T-helper 17 cell (primary cell): Measurements from ENCODE around the gene UTP11. TPM values are rescaled to one million over a fixed set of nuclear protein-coding genes. Genes with fewer than 3 reads are reported as not detected.

ENCODE experiments used
- ATAC-seq: fragments of 150-1000 bp; cut with Tn5 transposase; 2 replicates; pipeline ENCODE4 v1.10.0; 2021; ENCODE audit warnings: mild to moderate bottlenecking, moderate library complexity
- DNase-seq, 3 donors: peaks; one replicate each; pipeline versions ENCODE4 v3.0.0 to v3.0.0-alpha.2; 2020 to 2021
- H3K9me3 ChIP-seq: one replicate; pipeline ENCODE4 v1.7.0; 2013; ENCODE audit warnings: low read length, mild to moderate bottlenecking; ENCODE audit not compliant: control insufficient read depth, poor library complexity, severe bottlenecking
- H3K27ac Mint-ChIP-seq: one replicate; pipeline ENCODE4 v1.8.0; 2022; ENCODE audit warnings: mild to moderate bottlenecking, moderate library complexity, mixed read lengths
- H3K27me3 Mint-ChIP-seq: one replicate; pipeline ENCODE4 v1.8.0; 2022; ENCODE audit warnings: mixed read lengths
- H3K36me3 Mint-ChIP-seq: one replicate; pipeline ENCODE4 v1.8.0; 2022; ENCODE audit warnings: low read depth, mixed read lengths
- H3K4me1 Mint-ChIP-seq: one replicate; pipeline ENCODE4 v1.8.0; 2022; ENCODE audit warnings: mild to moderate bottlenecking, mixed read lengths
- H3K4me3 Mint-ChIP-seq: one replicate; pipeline ENCODE4 v1.8.0; 2022; ENCODE audit warnings: mild to moderate bottlenecking, moderate library complexity, mixed read lengths
- total RNA-seq, 4 donors: library from RNA in 2 of 4; stranded (reverse) in 2 of 4; gene quantifications; one replicate each; pipeline ENCODE4 v1.2.3 and lab custom pipeline; 2022 to 2026

UTP11 gene
- total RNA-seq, 2 donors from 2014 or later = 8.7 to 12.3 TPM

- peaks cover 17% of the 10 kb centered on the region for H3K4me1 Mint-ChIP-seq
- ATAC-seq (no peak), DNase-seq (no peak)
- H3K9me3 ChIP-seq = no peaks in the 10 kb centered on the region
- H3K27ac Mint-ChIP-seq = peak overlapping the region; percentile 34
- peak overlapping the region; percentile 31 for H3K4me3 Mint-ChIP-seq
- peaks cover 4% of the 10 kb centered on the region for H3K36me3 Mint-ChIP-seq
- H3K27me3 Mint-ChIP-seq = peaks cover 4% of the 10 kb centered on the region
Measured at GRCh38 chr1:37997256-37998088, 15.1 kb upstream of the UTP11 start.

DNA sequence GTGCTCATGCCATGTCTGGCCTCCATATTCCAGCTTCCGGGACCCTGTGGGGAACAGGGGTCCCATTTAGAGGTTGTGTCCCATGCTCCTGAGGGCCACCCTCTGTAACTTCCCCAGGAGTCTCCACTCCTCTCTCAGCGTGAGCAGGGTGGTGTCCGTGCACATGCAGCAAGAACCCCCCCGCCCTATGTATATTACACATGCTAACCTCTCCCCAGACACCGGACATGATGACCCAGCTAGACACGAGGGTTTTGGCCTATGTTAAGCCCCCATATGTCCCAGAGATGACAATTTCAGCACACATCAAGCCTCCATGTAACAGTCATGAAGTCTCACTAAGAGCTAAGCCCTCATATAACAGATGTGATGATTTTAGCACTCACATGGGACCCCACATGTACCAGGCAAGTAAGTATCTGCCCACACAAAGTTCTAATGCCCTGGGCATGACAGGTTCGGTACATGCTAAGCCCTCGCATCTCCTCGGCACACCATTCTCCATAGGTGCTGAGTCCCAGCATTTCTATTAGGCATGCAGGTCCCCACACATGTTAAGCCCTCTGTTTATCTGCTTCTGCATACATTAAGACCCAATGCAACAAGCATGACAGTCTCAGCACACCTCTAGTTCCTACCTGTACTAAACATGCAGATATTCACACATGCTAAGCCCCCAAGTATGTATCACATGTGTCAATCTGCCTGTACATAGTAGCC lies 14.3 kb upstream of the UTP11 start:
- Mint-ChIP-seq H3K27me3 (peaks cover 4% of the 10 kb centered on the region), H3K4me3 (no peak overlapping the region), H3K4me1 (peaks cover 17% of the 10 kb centered on the region), H3K36me3 (peaks cover 4% of the 10 kb centered on the region), H3K27ac (peak overlapping the region; percentile 2)
- ATAC-seq = no peak
- H3K9me3 ChIP-seq = no peaks in the 10 kb centered on the region
- DNase-seq = no peak

DNA sequence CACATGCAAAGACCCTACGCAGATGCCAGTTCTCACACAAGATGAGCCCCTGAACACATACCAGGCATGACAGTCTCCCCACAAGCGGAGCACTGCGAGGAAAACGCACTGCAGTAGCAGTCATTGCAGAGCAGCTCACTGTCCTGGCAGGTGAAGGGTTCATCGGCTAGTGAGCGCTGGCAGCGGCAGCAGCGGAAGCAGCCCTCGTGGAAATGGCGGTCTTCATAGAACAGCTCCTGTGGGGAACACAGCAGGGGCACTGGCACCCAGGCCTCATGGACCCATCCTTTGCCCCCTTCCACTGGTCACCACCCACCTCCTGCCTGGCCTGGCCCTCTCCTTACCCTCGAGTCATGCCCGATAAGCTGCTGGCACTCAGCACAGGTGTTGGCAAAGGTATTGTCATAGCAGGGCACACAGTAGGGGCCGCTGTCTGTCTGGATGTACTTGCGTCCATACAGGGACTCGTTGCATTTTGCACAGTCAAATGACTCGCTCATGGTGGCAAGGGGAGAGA lies 13.6 kb upstream of the UTP11 start:
- Mint-ChIP-seq H3K36me3 (peaks cover 4% of the 10 kb centered on the region), H3K27me3 (peaks cover 9% of the 10 kb centered on the region), H3K27ac (peak overlapping the region; percentile 2), H3K4me3 (no peak overlapping the region), H3K4me1 (peaks cover 17% of the 10 kb centered on the region)
- no peak for ATAC-seq
- H3K9me3 ChIP-seq = no peaks in the 10 kb centered on the region
- no peak for DNase-seq

DNA sequence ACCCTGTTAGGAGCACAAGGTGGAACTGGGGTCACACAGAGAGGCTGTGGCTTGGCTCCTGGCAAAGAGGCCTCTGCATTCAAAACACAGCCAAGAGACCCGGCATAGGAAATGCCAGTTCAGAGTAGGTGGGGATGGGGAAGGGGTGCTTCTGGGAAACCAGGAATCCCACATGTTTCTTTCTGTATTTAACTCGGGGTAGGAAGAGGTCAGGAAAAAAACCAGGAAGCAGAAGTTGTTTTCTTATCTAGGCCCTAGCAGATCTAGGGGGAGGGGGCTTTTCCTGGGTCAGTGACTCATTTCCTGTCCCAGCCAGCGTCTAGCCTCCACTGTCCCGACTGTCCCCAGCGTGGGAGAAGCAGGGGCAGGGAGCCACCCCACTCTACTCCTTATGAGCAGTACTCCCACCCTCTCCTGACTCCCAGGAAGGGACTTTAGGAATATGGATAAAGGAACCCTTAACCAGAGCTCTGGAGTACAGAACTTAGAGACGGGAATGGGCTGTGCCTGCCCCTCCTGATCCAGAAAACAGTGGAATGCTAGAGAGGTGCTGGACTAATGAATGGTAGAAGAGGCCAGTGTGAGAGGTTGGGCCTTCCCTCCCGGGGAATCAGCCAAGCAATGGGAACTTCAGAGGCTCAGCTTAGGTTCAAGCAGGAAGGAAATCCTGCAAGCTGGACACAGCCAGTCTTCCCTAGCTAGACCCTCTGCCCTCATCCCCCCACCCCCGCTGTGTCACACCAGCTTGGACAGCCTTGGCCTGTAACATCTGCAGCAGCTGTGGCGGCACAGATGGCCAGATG lies 12.9 kb upstream of the UTP11 start:
- ATAC-seq (no peak), DNase-seq (no peak)
- peaks cover 6% of the 10 kb centered on the region for H3K36me3 Mint-ChIP-seq
- peaks cover 20% of the 10 kb centered on the region for H3K4me1 Mint-ChIP-seq
- H3K9me3 ChIP-seq = no peaks in the 10 kb centered on the region
- no peak overlapping the region for H3K27ac Mint-ChIP-seq
- no peak overlapping the region for H3K4me3 Mint-ChIP-seq
- peaks cover 16% of the 10 kb centered on the region for H3K27me3 Mint-ChIP-seq

DNA sequence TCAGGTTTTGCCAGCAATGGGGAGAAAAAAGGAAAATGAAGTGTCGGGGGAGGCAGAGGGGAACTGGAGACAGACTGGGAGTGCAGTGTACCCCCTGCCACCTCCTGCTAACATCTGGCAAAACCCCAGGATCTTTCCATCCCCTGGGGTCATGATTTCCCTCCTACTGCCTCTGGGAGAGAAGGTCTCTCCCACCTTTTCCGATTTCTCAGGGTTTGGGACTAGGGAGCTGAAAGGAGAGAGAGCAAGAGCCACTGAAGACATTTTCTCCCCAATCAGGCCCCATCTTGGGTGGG lies 12.4 kb upstream of the UTP11 start:
- peaks cover 4% of the 10 kb centered on the region for H3K36me3 Mint-ChIP-seq
- H3K4me1 Mint-ChIP-seq = peaks cover 16% of the 10 kb centered on the region
- DNase-seq (no peak), ATAC-seq (no peak)
- no peak overlapping the region for H3K4me3 Mint-ChIP-seq
- H3K27ac Mint-ChIP-seq = peak overlapping the region; percentile 71
- no peaks in the 10 kb centered on the region for H3K9me3 ChIP-seq
- peaks cover 14% of the 10 kb centered on the region for H3K27me3 Mint-ChIP-seq

- H3K27ac Mint-ChIP-seq = peak overlapping the region; percentile 71
Measured at GRCh38 chr1:38000529-38001455, 11.7 kb upstream of the UTP11 start.

GRCh38 chr1:38003261-38004250 lies 9.0 kb upstream of the UTP11 start:
- peak overlapping the region; percentile 89 for H3K4me3 Mint-ChIP-seq
- DNase-seq = no peak
- peaks cover 14% of the 10 kb centered on the region for H3K27me3 Mint-ChIP-seq
- H3K9me3 ChIP-seq = no peaks in the 10 kb centered on the region
- peak overlapping the region; percentile 87 for H3K27ac Mint-ChIP-seq
- ATAC-seq = no peak
- H3K4me1 Mint-ChIP-seq = peaks cover 14% of the 10 kb centered on the region
- peaks cover 2% of the 10 kb centered on the region for H3K36me3 Mint-ChIP-seq

More at GRCh38 chr1:38000529-38001455, 11.7 kb upstream of the UTP11 start:
- Mint-ChIP-seq H3K4me3 (no peak overlapping the region), H3K36me3 (peaks cover 2% of the 10 kb centered on the region), H3K27me3 (peaks cover 14% of the 10 kb centered on the region), H3K4me1 (peaks cover 14% of the 10 kb centered on the region)
- ATAC-seq (no peak), DNase-seq (no peak)
- no peaks in the 10 kb centered on the region for H3K9me3 ChIP-seq

DNA sequence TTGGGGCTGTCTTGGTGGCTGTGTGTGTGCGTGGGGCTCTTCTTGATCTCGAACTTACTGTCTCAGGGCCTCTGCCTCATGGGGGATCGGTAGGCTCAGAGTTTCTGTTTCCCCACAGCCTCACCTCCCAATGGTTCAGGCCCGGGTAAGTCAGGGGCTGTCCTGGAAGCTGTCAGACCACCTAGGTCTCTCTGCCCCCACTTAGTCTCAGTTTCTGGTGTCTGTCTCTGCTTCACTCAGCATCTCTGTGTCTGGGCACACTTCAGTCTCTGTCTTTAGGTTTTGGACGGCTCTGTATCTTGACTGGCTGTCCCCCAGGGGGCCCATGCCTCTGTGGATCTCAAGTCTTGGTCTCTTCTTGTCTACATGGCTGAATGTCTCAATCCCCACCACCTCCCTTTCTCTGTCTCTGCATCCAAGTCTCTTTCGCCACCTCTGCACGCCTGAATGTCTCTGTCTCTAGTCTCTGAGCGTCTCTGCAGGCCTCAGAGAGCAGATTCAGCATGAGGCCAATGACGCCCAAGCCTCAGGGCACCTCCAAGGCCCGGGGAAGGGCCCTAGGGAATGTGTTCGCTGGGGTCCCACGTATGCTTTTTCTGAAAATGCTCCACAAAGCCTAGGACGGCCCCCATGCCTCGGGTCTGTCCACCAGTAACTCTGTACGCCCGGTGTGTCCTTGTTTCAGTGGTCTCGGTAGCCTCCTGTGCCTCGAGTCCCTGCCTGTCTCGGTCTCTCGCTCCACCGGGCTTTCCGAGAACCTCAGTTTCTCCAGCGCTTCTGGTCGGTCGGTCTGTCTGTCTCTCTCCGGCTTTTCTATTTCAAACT lies 8.0 kb upstream of the UTP11 start:
- peak; percentile 48 for ATAC-seq
- peak overlapping the region; percentile 89 for H3K4me3 Mint-ChIP-seq
- DNase-seq = no peak
- H3K27me3 Mint-ChIP-seq = peaks cover 14% of the 10 kb centered on the region
- H3K9me3 ChIP-seq = no peaks in the 10 kb centered on the region
- H3K4me1 Mint-ChIP-seq = peaks cover 11% of the 10 kb centered on the region
- H3K27ac Mint-ChIP-seq = peak overlapping the region; percentile 87
- peaks cover 2% of the 10 kb centered on the region for H3K36me3 Mint-ChIP-seq

GRCh38 chr1:38005195-38006007 lies 7.1 kb upstream of the UTP11 start, which contains the start of gene FHL3:
Gene FHL3, minus strand, starts transcription at chr1:38005514. Its CDS starts 6,102 bp downstream, at chr1:37999412.
- H3K4me3 Mint-ChIP-seq = peak within 1 kb of the TSS; percentile 89
- DNase-seq = peak in 2 of 3 donors; percentile 59 to 61
- peaks cover 14% of the 10 kb centered on the region for H3K27me3 Mint-ChIP-seq
- H3K36me3 Mint-ChIP-seq = peaks cover 2% of the 10 kb centered on the region
- peaks cover 8% of the 10 kb centered on the region for H3K4me1 Mint-ChIP-seq
- peak within 1 kb of the TSS; percentile 87 for H3K27ac Mint-ChIP-seq
- ATAC-seq = peak; percentile 57
- H3K9me3 ChIP-seq = no peaks in the 10 kb centered on the region
